Stomach smooth muscle (tissue), 2 donors: Measurements from ENCODE around the gene ARHGAP22.

Source experiments
- H3K27ac ChIP-seq: one replicate; pipeline ENCODE4 v1.7.0; 2013; ENCODE audit warnings: mild to moderate bottlenecking, low read length, inconsistent platforms
- H3K27me3 ChIP-seq, 2 donors: one replicate each; pipeline ENCODE4 v1.7.0; 2013; ENCODE audit warnings: low read length in 2 of 2; ENCODE audit not compliant: insufficient read depth in 2 of 2, control insufficient read depth in 1 of 2
- H3K36me3 ChIP-seq, 2 donors: one replicate each; pipeline ENCODE4 v1.7.0; 2013; ENCODE audit warnings: low read length in 2 of 2; ENCODE audit not compliant: control insufficient read depth in 2 of 2, insufficient read depth in 2 of 2
- H3K4me1 ChIP-seq: one replicate; pipeline ENCODE4 v1.7.0; 2013; ENCODE audit warnings: low read length; ENCODE audit not compliant: control insufficient read depth, insufficient read depth
- H3K4me3 ChIP-seq, 2 donors: one replicate each; pipeline ENCODE4 v1.7.0; 2013; ENCODE audit warnings: low read length in 2 of 2
- H3K9ac ChIP-seq, 2 donors: one replicate each; pipeline ENCODE4 v1.7.0; 2013; ENCODE audit warnings: low read length in 2 of 2, mild to moderate bottlenecking in 1 of 2
- H3K9me3 ChIP-seq, 2 donors: one replicate each; pipeline ENCODE4 v1.7.0; 2013; ENCODE audit warnings: low read length in 2 of 2; ENCODE audit not compliant: control insufficient read depth in 2 of 2
- donor health status: healthy.
- donor health status: Pancreatic carcinoma.

Gene ARHGAP22

DNA sequence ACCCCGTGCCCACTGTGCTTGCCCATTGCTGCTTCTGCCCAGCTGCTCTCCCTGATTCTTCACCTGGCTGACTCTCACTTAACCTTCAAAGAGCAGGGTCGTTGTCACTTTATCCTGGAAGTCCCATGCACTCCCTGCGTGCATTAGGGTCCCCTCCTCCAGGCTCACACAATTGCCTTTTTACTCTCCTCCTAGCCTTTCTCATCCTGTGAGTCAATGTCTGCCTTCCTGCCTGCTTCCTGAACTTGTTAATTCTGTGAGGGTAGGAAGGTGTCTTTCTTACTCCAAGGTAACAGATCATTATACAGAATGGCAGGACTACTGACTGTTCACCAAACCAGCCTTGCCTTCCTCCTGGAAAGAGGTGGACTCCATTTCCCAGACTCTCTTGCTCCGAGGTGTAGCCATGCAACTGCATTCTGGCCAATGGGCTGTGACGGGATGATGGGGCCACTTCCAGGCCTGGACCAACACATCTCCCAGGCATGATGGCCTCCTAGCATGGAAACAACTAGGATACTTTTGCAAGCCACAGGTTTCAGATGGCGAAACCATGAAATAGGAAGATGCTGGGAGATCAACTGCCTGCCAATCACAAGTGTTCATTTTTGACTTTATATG lies 54.7 kb downstream of the ARHGAP22 start:
- Histone ChIP-seq H3K9me3 (no peaks in the 10 kb centered on the region), H3K27me3 (no peaks in the 10 kb centered on the region), H3K4me3 (no peak overlapping the region), H3K4me1 (peaks cover 6% of the 10 kb centered on the region), H3K36me3 (no peaks in the 10 kb centered on the region), H3K27ac (no peak overlapping the region), H3K9ac (no peak overlapping the region)

DNA sequence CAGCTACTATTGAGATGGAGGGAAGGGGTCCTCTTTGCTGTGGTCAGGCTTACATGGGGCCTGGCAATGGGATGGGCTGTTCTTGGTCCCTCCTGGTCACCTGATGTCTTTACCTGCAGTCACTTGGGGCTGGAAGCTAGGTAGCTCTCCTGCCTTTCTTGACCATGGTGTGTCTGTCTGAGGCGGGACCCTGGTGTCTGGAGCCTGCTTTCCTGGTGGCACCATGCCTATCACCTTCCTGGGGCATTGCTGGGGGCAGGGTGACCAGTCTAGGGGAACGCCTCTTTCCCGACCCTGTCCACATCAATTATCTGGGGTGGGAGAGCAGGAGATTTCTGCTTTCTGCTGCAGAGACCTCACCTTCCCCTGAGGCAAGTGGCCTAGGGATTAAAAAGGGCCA lies 55.6 kb downstream of the ARHGAP22 start:
- no peaks in the 10 kb centered on the region for H3K9me3 ChIP-seq
- no peak overlapping the region for H3K4me3 ChIP-seq
- no peak overlapping the region for H3K9ac ChIP-seq
- H3K27ac ChIP-seq, result no peak overlapping the region
- no peaks in the 10 kb centered on the region for H3K27me3 ChIP-seq
- no peaks in the 10 kb centered on the region for H3K36me3 ChIP-seq
- peaks cover 1% of the 10 kb centered on the region for H3K4me1 ChIP-seq

DNA sequence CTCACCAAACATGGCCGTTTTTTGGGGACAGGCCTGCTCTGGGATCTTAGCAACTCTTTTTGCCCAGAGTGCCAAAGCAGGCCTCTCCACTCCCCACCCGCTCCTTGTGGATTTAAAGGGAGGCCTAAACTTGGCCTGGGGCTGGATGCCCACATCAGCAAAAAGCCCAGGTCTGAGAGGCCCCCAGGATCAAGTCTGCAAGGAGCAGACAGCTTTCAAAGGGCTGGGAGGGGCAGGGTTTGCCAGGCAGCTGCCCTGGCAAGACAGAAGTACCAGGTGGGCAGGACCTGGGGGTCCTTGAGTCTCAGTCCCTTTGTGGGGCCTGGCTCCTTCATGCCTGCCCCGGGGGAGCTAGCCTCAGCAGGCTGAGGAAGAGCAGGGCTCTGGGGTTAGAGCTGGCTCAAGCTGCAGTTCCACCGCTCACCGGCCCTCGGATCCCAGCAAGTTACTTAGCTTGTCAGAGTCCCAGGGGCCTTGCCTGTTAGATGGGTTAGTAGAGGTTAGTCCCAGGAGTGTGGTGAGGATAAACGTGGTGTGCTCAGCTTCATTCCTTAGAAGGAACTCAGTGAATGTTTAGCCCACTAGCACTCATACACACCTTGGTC lies 56.2 kb downstream of the ARHGAP22 start:
- no peak overlapping the region for H3K9ac ChIP-seq
- no peaks in the 10 kb centered on the region for H3K27me3 ChIP-seq
- no peaks in the 10 kb centered on the region for H3K9me3 ChIP-seq
- H3K4me1 ChIP-seq, result no peaks in the 10 kb centered on the region
- H3K4me3 ChIP-seq, result no peak overlapping the region
- no peak overlapping the region for H3K27ac ChIP-seq
- H3K36me3 ChIP-seq, result no peaks in the 10 kb centered on the region

DNA sequence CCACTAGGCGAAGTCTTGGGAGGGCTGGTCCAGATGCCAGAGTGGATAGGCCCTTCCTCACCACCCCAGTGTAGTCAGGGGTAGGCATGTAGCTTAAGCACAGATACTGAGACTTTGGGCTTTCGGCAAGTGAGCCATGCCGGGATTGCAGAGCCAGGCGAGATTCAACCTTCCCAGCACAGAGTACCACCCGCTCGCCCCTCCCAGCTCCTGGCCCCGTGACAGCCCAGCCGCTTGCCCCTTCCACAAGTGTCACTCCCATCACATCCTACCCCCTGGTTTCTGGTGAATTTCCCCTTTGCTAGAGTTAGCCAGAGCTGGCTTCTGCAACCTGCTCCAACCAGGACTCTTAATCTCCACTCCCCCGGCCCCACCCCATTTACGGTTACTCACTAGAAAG lies 56.9 kb downstream of the ARHGAP22 start:
- Histone ChIP-seq H3K27ac (no peak overlapping the region), H3K9ac (no peak overlapping the region)

DNA sequence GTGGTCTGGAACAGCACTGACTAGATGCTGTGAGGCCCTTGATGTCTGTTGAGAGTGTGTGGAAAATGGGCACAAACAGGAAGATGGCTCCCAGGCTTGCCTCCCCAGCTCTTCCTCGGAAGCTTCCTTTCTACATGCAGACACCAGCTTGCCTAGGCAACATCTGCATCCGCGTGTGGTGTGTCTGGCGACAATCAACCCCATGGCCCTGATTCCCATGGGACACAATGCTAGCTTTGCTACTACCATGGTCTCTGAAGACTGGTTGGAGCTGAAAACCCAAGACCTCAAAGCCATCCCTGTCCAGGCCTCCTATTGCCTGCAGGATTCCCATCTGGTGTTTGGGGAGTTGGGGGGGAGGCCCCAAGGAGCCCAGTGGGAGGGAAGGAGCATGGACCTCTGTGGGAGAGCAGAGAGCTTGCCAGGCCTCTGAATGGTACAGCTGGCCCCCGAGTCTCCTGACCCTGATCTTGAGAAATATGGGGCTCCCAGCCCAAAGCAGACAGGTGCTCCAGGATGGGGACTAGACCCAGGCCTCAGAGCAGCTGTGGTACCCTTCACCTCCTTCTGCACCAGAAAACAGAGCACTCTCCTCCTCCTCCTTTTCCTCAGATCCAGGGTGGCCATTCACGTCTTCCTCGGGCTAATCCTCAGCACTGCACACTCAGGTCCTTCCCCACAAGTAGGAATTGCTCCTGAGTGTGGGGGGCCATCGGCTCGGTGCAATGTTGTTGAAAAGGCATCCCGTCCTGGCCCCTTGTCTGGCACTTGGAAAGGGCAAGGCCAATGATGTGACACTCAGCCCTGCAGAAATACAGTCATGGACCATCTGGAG lies 57.6 kb downstream of the ARHGAP22 start:
- Histone ChIP-seq H3K9me3 (no peaks in the 10 kb centered on the region), H3K9ac (no peak overlapping the region), H3K36me3 (no peaks in the 10 kb centered on the region), H3K27ac (no peak overlapping the region), H3K4me3 (no peak overlapping the region), H3K4me1 (no peaks in the 10 kb centered on the region), H3K27me3 (no peaks in the 10 kb centered on the region)

More for the DNA sequence above, 56.9 kb downstream of the ARHGAP22 start:
- H3K4me1 ChIP-seq, result no peaks in the 10 kb centered on the region
- no peak overlapping the region for H3K4me3 ChIP-seq
- no peaks in the 10 kb centered on the region for H3K27me3 ChIP-seq
- H3K36me3 ChIP-seq, result no peaks in the 10 kb centered on the region
- no peaks in the 10 kb centered on the region for H3K9me3 ChIP-seq

DNA sequence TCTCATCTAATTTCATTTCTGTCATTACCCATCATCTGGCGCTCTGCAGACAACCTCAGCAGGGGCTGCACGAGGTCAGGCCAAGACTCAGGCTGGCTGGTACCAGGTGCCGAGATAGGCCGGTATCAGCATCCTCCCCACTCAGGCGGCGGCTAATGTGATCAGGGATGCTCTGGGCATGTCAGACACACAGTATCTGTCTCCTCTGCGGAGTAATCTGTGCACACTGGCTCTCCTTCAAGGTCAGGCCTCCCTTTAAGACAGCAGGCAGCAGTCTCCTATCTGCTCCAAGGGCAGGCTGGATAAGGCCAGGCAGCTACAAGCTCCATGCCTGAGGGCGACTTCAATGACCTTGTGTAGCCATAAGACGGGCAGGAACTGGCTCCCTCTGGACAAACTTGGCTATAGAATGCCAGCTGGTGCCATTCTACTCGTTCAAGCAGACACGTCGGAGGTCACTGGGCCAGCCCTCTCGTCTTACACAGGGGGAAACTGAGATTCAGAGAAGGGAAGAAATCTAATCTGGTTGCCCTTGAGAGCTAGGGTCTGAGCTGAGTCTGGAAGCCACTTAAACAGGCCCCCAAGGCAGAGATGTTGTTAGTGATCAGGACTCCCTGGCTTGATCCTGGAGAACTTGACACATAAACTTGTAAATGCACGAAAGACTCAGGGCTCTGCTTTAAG lies 59.3 kb downstream of the ARHGAP22 start:
- Histone ChIP-seq H3K36me3 (no peaks in the 10 kb centered on the region), H3K27me3 (no peaks in the 10 kb centered on the region), H3K9me3 (no peaks in the 10 kb centered on the region), H3K27ac (no peak overlapping the region), H3K4me1 (no peaks in the 10 kb centered on the region), H3K4me3 (no peak overlapping the region), H3K9ac (no peak overlapping the region)

DNA sequence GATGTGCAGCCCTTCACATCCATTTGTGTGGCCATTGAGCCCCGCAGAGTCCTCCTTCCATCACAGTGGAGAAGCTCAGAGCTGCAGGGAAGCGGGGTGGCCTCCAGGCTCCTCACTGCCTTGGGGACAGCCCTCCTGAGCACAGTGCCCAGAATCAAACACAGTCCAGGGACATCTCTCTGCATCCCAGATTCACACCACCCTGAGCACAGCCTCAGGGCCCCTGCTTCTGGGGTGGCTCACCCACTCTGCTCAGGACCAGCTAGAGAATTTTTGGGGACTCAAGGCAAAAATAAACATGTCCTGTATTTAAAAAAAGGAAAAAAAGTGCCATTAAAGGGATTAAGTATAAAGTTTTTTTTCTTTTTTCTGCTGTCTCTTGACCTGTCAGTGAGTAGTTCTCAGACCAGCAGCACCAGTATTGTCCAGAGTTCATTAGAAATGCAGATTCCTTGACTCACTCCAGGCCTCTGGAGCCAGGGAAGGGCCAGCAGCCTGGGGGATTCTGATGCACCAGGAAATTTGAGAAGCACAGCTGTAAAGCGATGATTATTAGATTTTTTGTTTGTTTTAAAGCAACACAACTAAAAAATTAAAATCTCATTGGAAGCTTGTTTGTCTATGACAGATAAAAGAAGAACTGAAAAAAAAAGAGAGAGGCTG lies 61.6 kb downstream of the ARHGAP22 start:
- Histone ChIP-seq H3K4me1 (no peaks in the 10 kb centered on the region), H3K27me3 (no peaks in the 10 kb centered on the region), H3K36me3 (no peaks in the 10 kb centered on the region), H3K9ac (no peak overlapping the region), H3K27ac (no peak overlapping the region), H3K9me3 (no peaks in the 10 kb centered on the region), H3K4me3 (no peak overlapping the region)

DNA sequence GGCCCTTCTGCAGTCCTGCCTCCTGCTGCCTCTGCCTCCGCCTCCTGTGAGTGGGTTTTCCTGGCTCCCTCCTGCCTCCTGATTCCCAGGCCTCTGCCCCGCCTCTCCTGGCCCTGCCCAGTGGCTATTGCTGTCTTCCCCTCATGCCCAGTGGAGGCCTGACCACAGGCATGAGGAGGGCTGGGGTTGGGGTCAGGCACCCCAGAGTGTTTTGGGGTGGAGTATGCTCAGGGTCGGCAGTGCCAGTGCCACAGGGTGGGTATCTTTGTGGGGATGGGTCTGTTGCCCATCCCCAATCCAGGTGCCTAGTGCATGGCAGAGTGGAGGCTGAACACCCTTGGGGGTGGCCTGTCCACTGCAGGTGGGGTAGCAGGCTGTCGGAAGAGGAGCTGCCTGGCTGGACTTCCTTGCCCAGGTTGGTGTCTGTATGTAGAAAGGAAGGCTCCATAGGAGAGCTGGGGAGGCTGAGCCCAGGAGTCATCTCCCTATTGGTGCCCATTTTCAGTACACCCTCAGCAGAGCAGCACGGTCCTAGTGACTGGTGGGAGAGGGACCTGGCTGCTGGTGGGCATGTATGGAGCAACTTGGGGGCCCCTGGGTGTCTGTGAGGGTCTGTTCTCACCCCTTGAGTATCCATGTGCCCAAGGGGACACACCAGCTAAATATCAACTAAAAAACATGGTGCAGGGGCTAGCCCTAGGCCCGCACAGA lies 62.2 kb downstream of the ARHGAP22 start:
- no peak overlapping the region for H3K4me3 ChIP-seq
- no peaks in the 10 kb centered on the region for H3K4me1 ChIP-seq
- H3K9me3 ChIP-seq, result no peaks in the 10 kb centered on the region
- H3K36me3 ChIP-seq, result no peaks in the 10 kb centered on the region
- H3K9ac ChIP-seq, result no peak overlapping the region
- no peak overlapping the region for H3K27ac ChIP-seq
- no peaks in the 10 kb centered on the region for H3K27me3 ChIP-seq

DNA sequence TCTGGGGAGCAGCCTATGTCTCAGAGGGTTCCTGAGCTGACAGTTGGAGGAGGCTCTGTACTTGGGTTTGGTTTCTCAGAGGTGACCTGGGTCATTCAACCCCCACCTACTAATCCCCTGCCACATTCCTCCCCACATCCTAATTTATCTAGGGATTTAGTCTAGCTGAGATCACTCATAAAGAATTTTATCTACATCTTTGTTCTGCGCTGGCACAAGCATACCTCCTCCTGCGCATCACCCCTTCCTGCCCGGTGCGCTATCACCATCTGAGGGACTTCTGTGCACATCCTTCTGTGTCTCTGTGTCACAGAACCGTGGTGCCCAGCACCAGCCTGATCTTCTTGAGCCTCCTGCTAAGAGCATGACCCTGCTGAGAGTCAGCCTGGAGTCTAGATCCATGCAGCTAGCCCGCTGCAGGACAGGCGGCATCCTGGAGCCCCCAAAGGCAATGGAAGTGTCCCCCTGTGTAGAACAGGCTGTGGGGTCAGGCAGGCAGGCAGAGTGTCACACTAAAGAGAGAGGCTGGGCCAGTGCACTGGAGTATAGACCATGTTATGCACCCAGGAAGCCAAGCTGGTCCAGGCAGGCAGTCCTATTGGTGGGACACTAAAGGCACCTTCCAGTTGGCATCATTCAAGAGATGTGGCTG lies 63.6 kb downstream of the ARHGAP22 start:
- H3K9me3 ChIP-seq, result no peaks in the 10 kb centered on the region
- H3K9ac ChIP-seq, result no peak overlapping the region
- no peak overlapping the region for H3K4me3 ChIP-seq
- H3K27ac ChIP-seq, result no peak overlapping the region
- no peaks in the 10 kb centered on the region for H3K36me3 ChIP-seq
- H3K4me1 ChIP-seq, result no peaks in the 10 kb centered on the region
- H3K27me3 ChIP-seq, result no peaks in the 10 kb centered on the region
